ENCODE data around the gene PIGU.
"Not testable (repeated sequence)": the region's sequence is repeated elsewhere in the genome, so short reads cannot be mapped to it uniquely, and the experiment has no call there.

The PIGU gene

GRCh38 chr20:34706912-34707784 lies 30.3 kb upstream of the PIGU start:
- no peak for DNase-seq (ENCODE audit: low spot score)

DNA sequence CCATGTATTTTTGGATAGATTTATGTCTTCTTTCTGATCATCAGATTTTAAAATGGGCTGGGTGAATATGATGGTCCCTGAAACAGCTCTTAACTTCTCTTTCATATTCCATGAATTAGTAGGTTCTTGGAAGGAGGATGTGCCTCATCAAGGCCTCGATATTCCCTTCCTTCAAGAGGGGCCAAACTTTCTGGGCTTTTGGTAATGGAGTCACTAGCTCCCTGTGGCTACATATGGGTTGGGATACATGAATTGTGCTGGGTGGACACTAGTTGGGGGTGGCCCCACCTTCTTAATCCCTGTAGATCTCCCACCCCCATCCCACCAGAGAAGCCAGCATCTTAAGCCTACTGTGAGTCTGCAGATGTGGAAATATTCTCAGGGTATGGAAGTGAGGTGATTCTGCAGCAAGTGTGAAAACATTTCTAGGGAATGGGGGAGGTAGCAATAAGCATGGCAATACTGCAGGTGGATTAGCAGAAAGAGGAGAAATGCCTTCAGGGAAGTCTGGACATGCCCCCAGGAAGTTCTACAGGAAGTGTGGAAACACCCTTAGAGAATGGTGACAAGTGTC lies 29.5 kb upstream of the PIGU start:
- DNase-seq (ENCODE audit: low spot score), result no peak

GRCh38 chr20:34705397-34706301 lies 28.8 kb upstream of the PIGU start:
- DNase-seq (ENCODE audit: low spot score), result no peak

- no peak for DNase-seq (ENCODE audit: low spot score)
Observed at GRCh38 chr20:34705008-34705396, 28.1 kb upstream of the PIGU start.

DNA sequence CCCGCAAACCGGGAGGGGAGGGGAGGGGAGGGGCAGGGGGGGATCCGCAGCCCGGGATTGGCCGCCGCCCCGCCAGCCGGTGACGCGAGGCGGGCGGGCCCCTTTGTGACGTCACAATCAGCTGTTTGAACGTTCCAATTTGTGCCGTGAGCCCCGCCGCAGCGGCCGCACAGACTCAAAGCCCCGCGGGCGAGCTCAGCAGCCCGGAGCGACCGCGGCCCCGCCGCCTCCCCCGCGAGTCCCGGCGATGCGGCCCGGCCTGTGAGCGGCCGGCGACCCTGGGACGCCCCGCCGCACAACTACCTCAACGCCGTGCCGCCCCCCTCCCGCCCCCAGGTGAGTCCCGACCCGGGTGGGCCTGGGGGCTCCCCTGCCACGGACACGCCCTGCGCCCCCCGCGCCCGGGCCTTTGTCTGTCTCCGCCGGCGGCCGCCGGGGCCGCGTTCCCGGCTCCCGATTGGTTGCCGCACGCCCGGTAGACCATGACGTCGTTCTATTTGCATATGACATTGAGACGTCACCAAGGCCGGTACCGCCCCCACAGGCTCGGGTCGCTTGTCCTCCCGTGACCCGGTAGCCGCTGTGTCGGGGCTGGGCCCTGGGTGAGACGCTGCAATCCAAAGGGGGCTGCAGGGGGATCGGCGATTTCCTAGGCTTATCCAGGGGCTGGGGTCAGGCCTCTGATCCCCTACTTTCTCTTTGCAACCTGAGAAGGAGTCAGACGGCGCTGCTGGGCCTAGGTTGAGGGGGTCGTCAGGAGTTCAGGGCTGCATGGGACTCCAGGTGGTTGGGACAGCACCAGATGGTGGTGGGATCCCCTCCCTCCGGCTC lies 27.5 kb upstream of the PIGU start, which contains the start of gene TP53INP2:
Gene TP53INP2 (plus strand): TSS at position 168 of the 831 bp plus-strand sequence. CDS start 4,396 bp downstream, outside the sequence.
- peak; percentile 88 for DNase-seq (ENCODE audit: low spot score)

- no peak for DNase-seq (ENCODE audit: low spot score)
Observed at GRCh38 chr20:34703424-34704176, 26.7 kb upstream of the PIGU start.

DNA sequence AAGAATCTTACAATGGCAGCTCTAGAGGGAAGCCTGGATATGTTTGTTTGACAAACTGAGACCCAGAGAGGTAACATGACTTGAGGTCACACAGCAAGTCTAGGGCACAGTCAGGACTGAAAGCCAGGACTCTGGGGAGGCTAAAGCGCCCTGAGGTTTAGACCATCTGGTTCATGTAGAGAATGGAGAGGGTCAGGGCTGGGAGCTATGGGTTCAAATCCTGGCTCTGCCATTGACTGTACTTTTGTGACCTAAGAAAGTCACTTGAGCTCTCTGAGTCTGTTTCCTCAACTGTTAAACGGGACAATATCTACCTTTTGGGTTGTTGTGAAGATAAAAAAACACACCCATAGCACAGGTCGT lies 26.1 kb upstream of the PIGU start:
- no peak for DNase-seq (ENCODE audit: low spot score)

- DNase-seq (ENCODE audit: low spot score), result no peak
Observed at GRCh38 chr20:34701405-34702085, 24.7 kb upstream of the PIGU start.

GRCh38 chr20:34693414-34693813 lies 16.5 kb upstream of the PIGU start:
- DNase-seq (ENCODE audit: low spot score), result no peak

DNA sequence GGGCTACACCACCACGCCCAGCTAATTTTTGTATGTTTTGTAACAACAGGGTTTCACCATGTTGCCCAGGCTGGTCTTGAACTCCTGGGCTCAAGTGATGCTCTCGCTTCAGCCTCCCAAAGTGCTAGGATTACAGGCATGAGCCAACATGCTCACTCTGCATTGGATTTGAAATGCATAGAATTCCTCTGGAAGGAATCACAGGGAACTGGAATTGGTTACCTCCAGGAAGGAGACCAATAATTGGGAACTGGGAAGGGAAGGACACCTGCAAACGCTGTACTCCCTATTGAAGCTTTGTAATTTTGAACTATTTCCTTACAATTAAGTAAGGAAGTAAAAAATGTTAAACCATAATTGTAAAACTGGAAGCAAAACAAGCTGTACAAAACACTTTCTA lies 14.9 kb upstream of the PIGU start:
- DNase-seq (ENCODE audit: low spot score), result no peak

DNA sequence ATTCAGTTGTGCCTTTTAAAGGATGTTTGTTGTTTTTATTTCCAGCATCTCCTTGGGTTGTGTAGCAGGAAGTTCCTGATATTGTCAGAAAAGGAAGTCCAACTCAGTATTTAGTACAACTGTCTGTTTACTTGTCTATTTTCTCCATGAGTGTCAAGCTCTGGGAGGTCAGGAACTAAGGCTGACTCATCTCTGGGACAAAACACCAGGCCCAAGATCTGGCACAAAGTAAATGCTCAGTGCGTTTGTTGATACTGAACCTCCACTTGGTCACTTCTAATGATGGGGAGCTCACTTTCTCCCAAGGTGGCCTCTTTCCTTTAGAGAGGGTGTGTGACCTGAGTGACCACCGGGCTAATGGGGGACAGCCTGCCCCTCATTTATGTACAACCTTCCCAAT lies 12.6 kb upstream of the PIGU start:
- no peak for DNase-seq (ENCODE audit: low spot score)

DNA sequence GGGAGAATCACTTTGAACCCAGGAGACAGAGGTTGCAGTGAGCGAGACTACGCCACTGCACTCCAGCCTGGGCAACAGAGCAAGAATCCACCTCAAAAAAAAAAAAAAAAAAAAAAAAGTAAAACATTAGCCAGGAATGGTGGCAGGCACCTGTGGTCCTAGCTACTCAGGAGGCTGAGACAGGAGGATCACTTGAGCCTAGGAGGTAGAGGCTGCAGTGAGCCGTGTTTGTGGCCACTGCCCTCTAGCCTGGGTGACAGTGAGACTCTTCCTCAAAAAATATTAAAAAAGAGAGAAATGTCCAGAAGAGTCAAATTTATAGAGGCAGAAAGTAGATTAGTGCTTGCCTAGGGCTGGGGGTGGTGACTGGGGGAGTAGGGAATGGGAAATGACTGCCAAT lies 6.8 kb upstream of the PIGU start:
- no peak for DNase-seq (ENCODE audit: low spot score)

DNA sequence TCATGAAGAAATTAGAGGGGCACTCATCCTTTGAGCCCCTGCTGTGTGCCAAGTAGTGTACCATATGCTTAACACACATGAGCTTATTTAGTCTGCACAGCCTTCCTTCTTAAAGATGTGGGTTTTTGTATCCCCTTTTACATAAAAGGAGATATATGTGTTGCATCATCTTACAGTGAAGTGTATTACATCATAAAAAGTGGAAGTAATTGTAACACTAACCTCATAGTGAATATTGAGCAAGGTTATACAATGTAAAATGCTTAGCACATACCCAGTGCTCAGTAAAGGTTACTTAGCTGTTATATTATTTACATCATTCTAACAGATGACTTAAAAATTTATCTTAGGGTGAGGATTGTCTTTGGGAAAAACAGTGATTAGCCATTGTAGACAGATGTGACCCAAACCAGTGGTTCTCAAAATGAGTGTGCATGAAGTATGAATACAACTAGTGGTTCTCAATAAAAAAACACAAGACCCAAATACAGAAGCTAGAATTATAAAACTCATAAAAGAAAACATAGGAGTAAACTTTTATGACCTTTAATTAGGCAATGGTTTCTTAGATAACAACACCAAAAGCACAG lies 3.8 kb upstream of the PIGU start:
- DNase-seq (ENCODE audit: low spot score), result no peak

- no peak for DNase-seq (ENCODE audit: low spot score)
Observed at GRCh38 chr20:34675993-34676641, 775 bp downstream of the PIGU start.

GRCh38 chr20:34675561-34675960 lies 1.3 kb downstream of the PIGU start:
- DNase-seq (ENCODE audit: low spot score), result no peak

GRCh38 chr20:34673412-34673811 lies 3.5 kb downstream of the PIGU start:
- no peak for DNase-seq (ENCODE audit: low spot score)

GRCh38 chr20:34669094-34669493 lies 7.8 kb downstream of the PIGU start:
- DNase-seq (ENCODE audit: low spot score), result no peak

DNA sequence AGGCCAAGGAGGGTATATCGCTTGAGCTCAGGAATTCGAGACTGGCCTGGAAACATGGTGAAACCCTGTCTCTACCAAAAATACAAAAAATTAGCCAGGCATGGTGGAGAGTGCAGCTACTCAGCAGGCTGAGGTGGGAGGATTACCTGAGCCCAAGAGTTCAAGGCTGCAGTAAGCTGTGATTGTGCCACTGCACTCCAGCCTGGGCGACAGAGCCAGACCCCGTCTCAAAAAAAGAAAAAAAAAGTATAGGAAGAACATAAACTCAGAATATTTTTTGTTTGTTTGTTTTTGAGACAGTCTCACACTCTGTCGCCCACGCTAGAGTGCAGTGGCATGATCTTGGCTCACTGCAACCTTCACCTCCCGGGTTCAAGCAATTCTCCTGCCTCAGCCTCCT lies 12.1 kb downstream of the PIGU start:
- not testable (repeated sequence) for DNase-seq (ENCODE audit: low spot score)

- no peak for DNase-seq (ENCODE audit: low spot score)
Observed at GRCh38 chr20:34663213-34663943, 13.5 kb downstream of the PIGU start.
